Measurements from ENCODE around the gene S100A5. TPM values are rescaled to one million over a fixed set of nuclear protein-coding genes. Genes with fewer than 3 reads are reported as not detected.

Gene S100A5
- total and polyA plus RNA-seq, 9 of the 15 experiments (the other 6 are each of a cell fraction or from before 2014, with no cell fraction given) = 0.56 to 1.4 (median 0.64) TPM; not detected in 5

DNA sequence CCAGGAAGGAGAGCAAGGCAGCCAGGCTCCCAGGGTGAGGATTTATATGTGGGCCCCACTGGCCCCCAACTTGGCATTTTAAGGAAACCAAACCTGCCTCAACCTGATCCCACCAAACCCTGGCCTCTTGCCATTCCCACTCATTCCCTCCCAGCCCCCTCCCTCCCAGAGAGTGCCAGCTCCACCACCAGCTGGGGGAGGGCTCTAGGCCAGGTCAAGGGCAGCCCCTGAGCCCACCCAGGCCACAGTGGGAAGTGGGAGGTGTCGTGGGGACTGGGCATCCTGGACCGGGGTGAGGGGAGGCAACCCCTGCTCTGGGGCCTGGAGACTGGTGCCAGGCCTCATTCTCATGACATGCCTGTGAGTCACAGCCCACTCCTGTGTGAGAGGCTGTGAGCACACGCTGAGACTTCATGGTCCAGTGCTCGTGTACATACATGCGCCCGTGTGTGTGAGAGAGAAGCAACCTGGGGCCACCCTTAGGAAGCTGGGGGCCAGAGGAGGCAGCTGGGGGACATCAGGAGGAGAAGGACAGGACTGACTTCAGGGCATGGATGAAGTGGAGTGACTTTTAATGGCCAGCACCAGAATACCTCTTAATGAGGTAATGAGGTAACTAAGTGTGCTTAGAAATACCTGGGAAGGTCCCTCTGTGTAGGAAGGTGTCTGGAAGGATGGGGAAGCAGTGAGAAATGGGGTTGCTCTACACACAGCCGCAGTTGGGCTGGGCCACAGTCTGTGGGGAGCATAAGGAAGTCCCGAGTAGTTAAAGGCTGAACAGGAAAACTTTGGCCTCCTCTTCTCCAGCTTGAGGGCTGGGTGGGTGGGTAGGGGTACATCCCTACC is 25.0 kb upstream of the S100A5 start, which contains the start of gene S100A2 (continued):
- peak; percentile 74 for TF ChIP-seq ZNF584 (CRISPR knock-in tag; IDR thresholded peaks at IDR 0.05; ENCODE audit: low read depth)
- 0 out of 2 replicates have a peak, but pooled peaks have one; percentile 51 for TF ChIP-seq NFXL1 (CRISPR knock-in tag; IDR thresholded peaks at IDR 0.05)
- TF ChIP-seq NFRKB (IDR thresholded peaks at IDR 0.05; ENCODE audit: low read depth) = peak; percentile 33
- TF ChIP-seq LCOR (CRISPR knock-in tag; IDR thresholded peaks at IDR 0.05) = 0 out of 2 replicates have a peak, but pooled peaks have one; percentile 5
- peak; percentile 19; the same call in 1 of the 2 replicates for TF ChIP-seq DMBX1 (CRISPR knock-in tag; IDR thresholded peaks at IDR 0.05; ENCODE audit: borderline replicate concordance)
- TF ChIP-seq ERF (CRISPR knock-in tag; IDR thresholded peaks at IDR 0.05) = no peak
- no peak for TF ChIP-seq ZNF134 (CRISPR knock-in tag; conservative IDR thresholded peaks at IDR 0.05)
- TF ChIP-seq, protein P1, sequence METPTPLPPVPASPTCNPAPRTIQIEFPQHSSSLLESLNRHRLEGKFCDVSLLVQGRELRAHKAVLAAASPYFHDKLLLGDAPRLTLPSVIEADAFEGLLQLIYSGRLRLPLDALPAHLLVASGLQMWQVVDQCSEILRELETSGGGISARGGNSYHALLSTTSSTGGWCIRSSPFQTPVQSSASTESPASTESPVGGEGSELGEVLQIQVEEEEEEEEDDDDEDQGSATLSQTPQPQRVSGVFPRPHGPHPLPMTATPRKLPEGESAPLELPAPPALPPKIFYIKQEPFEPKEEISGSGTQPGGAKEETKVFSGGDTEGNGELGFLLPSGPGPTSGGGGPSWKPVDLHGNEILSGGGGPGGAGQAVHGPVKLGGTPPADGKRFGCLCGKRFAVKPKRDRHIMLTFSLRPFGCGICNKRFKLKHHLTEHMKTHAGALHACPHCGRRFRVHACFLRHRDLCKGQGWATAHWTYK (CRISPR knock-in tag; IDR thresholded peaks at IDR 0.05) = peak; percentile 47; the same call in 1 of the 2 replicates

DNA sequence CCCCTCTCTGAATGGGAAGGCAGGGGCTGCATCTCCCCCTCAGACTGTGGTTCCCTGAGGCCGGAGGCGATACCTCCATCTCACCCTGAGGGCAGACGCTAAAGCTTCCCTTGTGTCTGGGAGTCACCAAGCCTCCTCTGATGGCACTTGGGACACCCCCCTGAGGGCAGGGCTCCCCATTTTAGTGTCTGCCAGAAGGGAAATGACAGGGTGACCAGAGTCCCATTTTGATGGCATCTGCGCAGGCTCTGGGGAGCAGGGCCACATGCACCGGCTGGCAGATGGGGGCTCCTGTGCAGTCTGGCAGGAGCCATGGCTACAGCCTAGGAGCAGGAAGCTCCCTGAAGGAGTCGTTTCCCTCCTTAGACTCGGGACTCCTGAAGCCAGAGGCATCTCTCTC is 23.3 kb upstream of the S100A5 start:
- H3K27ac ChIP-seq (ENCODE audit: extremely low read depth, low read depth, low read length) = no peak overlapping the region

More for the DNA sequence above, 23.3 kb upstream of the S100A5 start:
- ChIA-PET POLR2A (interaction anchor here (0.6 to 1.7 kb wide), 3 partner anchors 10 to 1687 kb away, joined by 3 to 9 read pairs (median 3); no protein-coding TSS in a partner anchor), CTCF (ENCODE audit: low intra/inter-chr PET ratio) (no interaction called here)
- Histone ChIP-seq H3K4me3 (no peak overlapping the region), H3K9me1 (ENCODE audit: control insufficient read depth, insufficient read depth, low read length) (peaks cover 9% of the 10 kb centered on the region), H2AFZ (ENCODE audit: low read depth, low read length) (no peak overlapping the region), H3K9ac (ENCODE audit: insufficient read depth in 1 of 2, low read depth in 2 of 2, low read length in 2 of 2) (peak overlapping the region in 1 of 2 experiments; percentile 53; a peak in 1 of 4 replicates), H4K20me1 (replicated peaks; ENCODE audit: control insufficient read depth, insufficient read depth, low read length) (no peaks in the 10 kb centered on the region), H3K27me3 (ENCODE audit: control insufficient read depth in 2 of 2, insufficient read depth in 2 of 2, low read length in 2 of 2) (no peaks in the 10 kb centered on the region), H3K4me2 (ENCODE audit: insufficient read depth, low read length) (no peak overlapping the region), H3K36me3 (ENCODE audit: control insufficient read depth, insufficient read depth, low read length) (no peaks in the 10 kb centered on the region), H3K9me3 (replicated peaks; ENCODE audit: control insufficient read depth, insufficient read depth, low read depth, low read length) (no peaks in the 10 kb centered on the region), H3K4me1 (replicated peaks in 1 of 2; ENCODE audit: control insufficient read depth in 2 of 2, insufficient read depth in 2 of 2, low read length in 2 of 2) (peaks cover 32 to 36% of the 10 kb centered on the region in 2 experiments), H3K79me2 (ENCODE audit: control insufficient read depth, insufficient read depth, low read length) (no peaks in the 10 kb centered on the region)
- in situ Hi-C loops (cut with MboI) = loop anchor here (10.0 kb wide), 1 partner anchor 49 kb away; no protein-coding TSS in a partner anchor
- 80% methylated on average over 7 of the region's 7 CpGs for WGBS (ENCODE audit: insufficient coverage, low coverage, missing lambda C conversion rate)
- intact Hi-C loops (cut with micrococcal nuclease) = no loop called here
- TF ChIP-seq, protein P2, sequence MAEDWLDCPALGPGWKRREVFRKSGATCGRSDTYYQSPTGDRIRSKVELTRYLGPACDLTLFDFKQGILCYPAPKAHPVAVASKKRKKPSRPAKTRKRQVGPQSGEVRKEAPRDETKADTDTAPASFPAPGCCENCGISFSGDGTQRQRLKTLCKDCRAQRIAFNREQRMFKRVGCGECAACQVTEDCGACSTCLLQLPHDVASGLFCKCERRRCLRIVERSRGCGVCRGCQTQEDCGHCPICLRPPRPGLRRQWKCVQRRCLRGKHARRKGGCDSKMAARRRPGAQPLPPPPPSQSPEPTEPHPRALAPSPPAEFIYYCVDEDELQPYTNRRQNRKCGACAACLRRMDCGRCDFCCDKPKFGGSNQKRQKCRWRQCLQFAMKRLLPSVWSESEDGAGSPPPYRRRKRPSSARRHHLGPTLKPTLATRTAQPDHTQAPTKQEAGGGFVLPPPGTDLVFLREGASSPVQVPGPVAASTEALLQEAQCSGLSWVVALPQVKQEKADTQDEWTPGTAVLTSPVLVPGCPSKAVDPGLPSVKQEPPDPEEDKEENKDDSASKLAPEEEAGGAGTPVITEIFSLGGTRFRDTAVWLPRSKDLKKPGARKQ (CRISPR knock-in tag; IDR thresholded peaks at IDR 0.05) = no peak
- 0 out of 2 replicates have a peak, but pooled peaks have one; percentile 27 for TF ChIP-seq ZNF143 (CRISPR knock-in tag; IDR thresholded peaks at IDR 0.05)
- DNase-seq (ENCODE audit: extremely low read depth in 1 of 4, low spot score in 3 of 4) = no peak
- ATAC-seq = no peak
- no peak for FAIRE-seq
- no TSS peak for BruUV-seq (replicated peaks)

Measured in K562 (cell line).